ENCODE data around the gene RHNO1. TPM values are rescaled to one million over a fixed set of nuclear protein-coding genes. Genes with fewer than 3 reads are reported as not detected.

The RHNO1 gene
- total RNA-seq, 4 donors from 2014 or later, result 15.1 to 20.0 (median 18.6) TPM

GRCh38 chr12:2930865-2931264 is 53.8 kb downstream of the RHNO1 start:
- H3K36me3 ChIP-seq, result peaks cover 10 to 99% (median 30%) of the 10 kb centered on the region in 3 donors
- TF ChIP-seq POLR2A (IDR thresholded peaks at IDR 0.05) (no peak), CTCF (IDR thresholded peaks at IDR 0.05) (no peak)
- 83 to 92% methylated on average over 7 to 8 of the region's 8 CpGs for WGBS, 2 donors
- peaks cover 0 to 5% (median 0%) of the 10 kb centered on the region in 3 donors for H3K4me1 ChIP-seq
- no peaks in the 10 kb centered on the region for H3K9me3 ChIP-seq
- intact Hi-C loops (cut with DNase I), result no loop called here
- H3K4me3 ChIP-seq, result no peak overlapping the region
- H3K27ac ChIP-seq, result no peak overlapping the region
- H3K27me3 ChIP-seq, result no peaks in the 10 kb centered on the region
- DNase-seq, result no peak

- H3K27ac ChIP-seq, result no peak overlapping the region
- H3K9me3 ChIP-seq, result no peaks in the 10 kb centered on the region
- H3K36me3 ChIP-seq, result peaks cover 12 to 100% (median 29%) of the 10 kb centered on the region in 3 donors
- 93 to 96% methylated on average over 6 of the region's 6 CpGs for WGBS, 2 donors
- intact Hi-C loops (cut with DNase I), result no loop called here
- H3K4me3 ChIP-seq, result no peak overlapping the region
- H3K27me3 ChIP-seq, result no peaks in the 10 kb centered on the region
- TF ChIP-seq CTCF (IDR thresholded peaks at IDR 0.05), result no peak
- TF ChIP-seq POLR2A (IDR thresholded peaks at IDR 0.05), result no peak
- no peak for DNase-seq
- no peaks in the 10 kb centered on the region for H3K4me1 ChIP-seq
Observed at GRCh38 chr12:2933586-2933985, 56.6 kb downstream of the RHNO1 start.

- TF ChIP-seq POLR2A (IDR thresholded peaks at IDR 0.05) (no peak), CTCF (IDR thresholded peaks at IDR 0.05) (no peak)
- Histone ChIP-seq H3K27ac (no peak overlapping the region), H3K4me1 (no peaks in the 10 kb centered on the region), H3K27me3 (no peaks in the 10 kb centered on the region), H3K9me3 (no peaks in the 10 kb centered on the region), H3K4me3 (no peak overlapping the region), H3K36me3 (peaks cover 15 to 100% (median 34%) of the 10 kb centered on the region in 3 donors)
- no peak for DNase-seq
- 90 to 99% methylated on average over 6 of the region's 6 CpGs for WGBS, 2 donors
- intact Hi-C loops (cut with DNase I), result no loop called here
Observed at GRCh38 chr12:2934371-2934770, 57.3 kb downstream of the RHNO1 start.

- Histone ChIP-seq H3K4me1 (no peaks in the 10 kb centered on the region), H3K36me3 (peaks cover 13 to 100% (median 44%) of the 10 kb centered on the region in 3 donors), H3K27ac (no peak overlapping the region), H3K4me3 (no peak overlapping the region), H3K9me3 (no peaks in the 10 kb centered on the region), H3K27me3 (no peaks in the 10 kb centered on the region)
- WGBS, 2 donors, result 83 to 91% methylated on average over 5 to 11 of the region's 11 CpGs
- intact Hi-C loops (cut with DNase I), result no loop called here
- DNase-seq, result no peak
- TF ChIP-seq POLR2A (IDR thresholded peaks at IDR 0.05), result no peak
- no peak for TF ChIP-seq CTCF (IDR thresholded peaks at IDR 0.05)
Observed at GRCh38 chr12:2936301-2936700, 59.3 kb downstream of the RHNO1 start.

- TF ChIP-seq POLR2A (IDR thresholded peaks at IDR 0.05) (no peak), CTCF (IDR thresholded peaks at IDR 0.05) (no peak)
- DNase-seq, result no peak
- intact Hi-C loops (cut with DNase I), result no loop called here
- no peaks in the 10 kb centered on the region for H3K4me1 ChIP-seq
- 74 to 75% methylated on average over 3 of the region's 3 CpGs for WGBS, 2 donors
- H3K27ac ChIP-seq, result no peak overlapping the region
- no peaks in the 10 kb centered on the region for H3K27me3 ChIP-seq
- peaks cover 5 to 93% (median 36%) of the 10 kb centered on the region in 3 donors for H3K36me3 ChIP-seq
- no peak overlapping the region for H3K4me3 ChIP-seq
- no peaks in the 10 kb centered on the region for H3K9me3 ChIP-seq
Observed at GRCh38 chr12:2937500-2937899, 60.5 kb downstream of the RHNO1 start.

Other genes starting within 250 kb of the RHNO1 start
- gene FKBP4, start 82.3 kb upstream of the RHNO1 start, total RNA-seq, result 10 to 100 TPM; 55.9 to 86.2 (median 62.8) TPM
- 10 to 100 TPM; 14.3 to 27.5 (median 15.7) TPM for gene ITFG2, start 64.6 kb upstream of the RHNO1 start, total RNA-seq
- 1 to 10 TPM in 1 of 4 donors, under 1 TPM in 1, not detected in 2; 0.38 to 1.6 TPM for gene NRIP2, start 42.2 kb upstream of the RHNO1 start, total RNA-seq
- not detected for gene TEX52, start 20.2 kb upstream of the RHNO1 start, total RNA-seq
- gene FOXM1, start within 50 bp of the RHNO1 start, total RNA-seq, result 10 to 100 TPM in 3 of 4 donors, 1 to 10 TPM in 1; 5.9 to 28.7 (median 14.2) TPM
- 10 to 100 TPM; 13.1 to 26.1 (median 19.8) TPM for gene TULP3, start 13.7 kb downstream of the RHNO1 start, total RNA-seq
- gene TEAD4, start 82.2 kb downstream of the RHNO1 start, total RNA-seq, result 10 to 100 TPM; 10.7 to 16.6 (median 13.5) TPM
- gene TSPAN9, start 200.2 kb downstream of the RHNO1 start, total RNA-seq, result 10 to 100 TPM; 10.6 to 23.7 (median 17.6) TPM

All from esophagus squamous epithelium (tissue), 5 donors.